GM19463 (cell line): ENCODE results near the gene MFAP1.
"Not testable (repeated sequence)": the region's sequence is repeated elsewhere in the genome, so short reads cannot be mapped to it uniquely, and the experiment has no call there.

Source experiments
- ATAC-seq: cut with Tn5 transposase; IDR thresholded peaks from one replicate; pipeline ENCODE4 v1.9.1; 2021; ENCODE audit warnings: mild to moderate bottlenecking, moderate library complexity; ENCODE audit not compliant: unreplicated experiment

Gene MFAP1

DNA sequence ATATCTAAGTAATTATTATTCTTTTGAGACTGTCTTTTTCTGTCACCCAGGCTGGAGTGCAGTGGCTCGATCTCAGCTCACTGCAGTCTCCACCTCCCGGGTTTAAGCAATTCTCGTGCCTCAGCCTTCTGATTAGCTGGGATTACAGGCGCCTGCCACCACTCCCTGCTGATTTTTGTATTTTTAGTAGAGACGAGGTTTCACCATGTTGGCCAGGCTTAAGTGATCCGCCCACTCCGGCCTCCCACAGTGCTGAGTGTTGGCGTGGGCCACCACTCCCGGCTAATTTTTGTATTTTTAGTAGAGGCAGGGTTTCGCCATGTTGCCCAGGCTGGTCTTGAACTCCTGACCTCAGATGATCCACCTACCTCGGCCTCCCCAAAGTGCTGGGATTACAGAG lies 815 bp upstream of the MFAP1 start:
- not testable (repeated sequence) for ATAC-seq

DNA sequence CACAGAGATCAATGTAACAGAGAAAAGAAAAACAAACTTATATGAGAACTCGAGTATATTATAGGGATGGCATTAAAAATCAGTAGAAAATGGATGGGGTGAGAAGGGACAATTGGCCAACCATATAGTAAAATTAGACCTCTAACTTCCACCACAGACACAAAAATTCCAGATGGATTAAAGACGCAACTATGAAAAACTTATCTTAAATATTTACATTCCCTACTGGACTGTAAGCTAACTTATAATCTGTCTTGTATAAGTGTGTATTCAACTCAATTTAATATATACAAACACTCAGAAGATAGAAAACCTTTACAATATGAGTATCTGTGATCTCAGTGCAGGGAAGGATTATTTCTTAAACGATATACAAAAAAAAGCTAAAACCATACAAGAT lies 3.0 kb downstream of the MFAP1 start:
- ATAC-seq: no peak

DNA sequence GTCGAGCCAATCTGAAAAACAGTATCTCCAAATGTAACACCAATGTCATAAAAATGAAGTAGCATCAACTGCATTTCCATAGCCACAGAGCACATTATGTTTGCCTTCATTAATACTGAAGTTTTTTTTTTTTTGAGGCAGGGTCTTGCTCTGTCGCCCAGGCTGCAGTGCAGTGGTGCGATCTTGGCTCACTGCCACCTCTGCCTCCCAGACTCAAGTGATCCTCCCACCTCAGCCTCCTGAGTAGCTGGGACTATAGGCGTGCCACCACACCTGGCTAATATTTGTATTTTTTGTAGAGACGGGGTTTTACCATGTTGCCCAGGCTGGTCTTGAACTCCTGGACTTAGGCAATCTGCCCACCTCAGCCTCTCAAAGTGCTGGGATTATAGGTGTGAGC lies 9.4 kb downstream of the MFAP1 start:
- not testable (repeated sequence) for ATAC-seq

DNA sequence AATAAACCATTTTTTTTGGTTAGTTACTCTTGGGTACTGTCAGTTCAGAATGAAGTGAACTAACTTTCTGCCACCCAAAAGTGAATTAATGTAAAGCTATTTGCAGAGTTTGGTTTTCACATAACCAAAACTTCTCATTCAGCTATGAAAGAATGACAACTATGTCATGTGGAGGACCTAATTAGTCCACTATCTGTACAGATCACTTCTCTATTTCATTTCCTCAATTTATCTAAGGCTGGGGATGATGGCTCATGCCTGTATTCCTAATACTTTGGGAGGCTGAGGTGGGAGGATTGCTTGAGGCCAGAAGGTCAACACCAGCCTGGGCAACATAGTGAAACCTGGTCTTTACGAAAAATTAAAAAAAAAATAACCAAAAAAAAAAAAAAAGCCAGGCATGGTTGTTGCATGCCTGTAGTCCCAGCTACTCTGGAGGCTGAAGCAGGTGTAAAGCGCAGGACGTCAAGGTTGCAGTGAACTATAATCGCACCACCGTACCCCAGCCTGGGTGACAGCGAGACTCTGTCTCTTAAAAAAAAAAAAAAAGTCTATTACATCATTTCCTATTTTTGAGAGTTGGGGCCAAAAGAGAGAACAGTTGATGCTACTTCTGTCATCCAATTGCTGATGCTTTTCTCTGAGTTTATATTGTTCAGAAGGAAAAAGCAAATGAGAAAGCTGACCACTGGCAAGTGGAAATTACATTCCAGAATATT lies 15.4 kb downstream of the MFAP1 start:
- ATAC-seq: peak; percentile 67

DNA sequence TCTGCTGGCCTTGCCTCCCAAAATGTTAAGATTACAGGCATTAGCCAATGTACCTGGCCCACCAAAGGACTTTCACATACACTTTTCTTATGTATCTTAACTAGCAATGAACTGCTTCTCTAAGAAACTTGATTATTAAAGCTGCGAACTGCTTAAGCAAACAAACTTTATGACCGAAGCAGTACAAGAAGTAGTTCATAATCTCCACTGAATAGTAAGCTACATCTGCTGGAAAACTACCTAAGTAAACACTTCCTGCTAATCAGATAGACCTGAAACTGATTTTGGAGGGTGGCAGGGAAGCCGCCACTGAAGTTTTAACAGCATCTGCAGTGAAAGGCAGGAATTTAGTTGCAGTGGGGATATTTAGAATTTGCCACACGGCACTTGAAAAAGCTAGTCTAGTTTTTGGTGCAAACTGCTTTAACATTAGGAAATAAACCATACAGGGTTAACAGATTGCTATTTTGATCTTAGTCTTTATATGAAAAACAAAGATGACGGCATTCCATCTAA lies 16.0 kb downstream of the MFAP1 start:
- no peak for ATAC-seq

DNA sequence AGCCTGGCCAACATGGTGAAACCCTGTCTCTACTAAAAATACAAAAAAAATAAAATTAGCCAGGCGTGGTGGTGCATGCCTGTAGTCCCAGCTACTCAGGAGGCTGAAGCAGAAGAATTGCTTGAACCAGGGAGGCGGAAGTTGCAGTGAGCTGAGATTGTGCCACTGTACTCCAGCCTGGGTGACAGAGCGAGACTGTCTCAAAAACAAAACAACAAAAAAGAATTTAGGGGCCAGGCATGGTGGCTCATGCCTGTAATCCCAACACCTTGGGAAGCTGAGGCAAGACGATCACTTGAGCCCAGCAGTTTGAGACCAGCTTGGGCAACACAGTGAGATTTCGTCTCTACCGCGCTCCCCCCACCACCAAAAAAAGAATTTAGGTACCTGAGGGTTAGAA lies 21.8 kb downstream of the MFAP1 start:
- ATAC-seq: not testable (repeated sequence)

DNA sequence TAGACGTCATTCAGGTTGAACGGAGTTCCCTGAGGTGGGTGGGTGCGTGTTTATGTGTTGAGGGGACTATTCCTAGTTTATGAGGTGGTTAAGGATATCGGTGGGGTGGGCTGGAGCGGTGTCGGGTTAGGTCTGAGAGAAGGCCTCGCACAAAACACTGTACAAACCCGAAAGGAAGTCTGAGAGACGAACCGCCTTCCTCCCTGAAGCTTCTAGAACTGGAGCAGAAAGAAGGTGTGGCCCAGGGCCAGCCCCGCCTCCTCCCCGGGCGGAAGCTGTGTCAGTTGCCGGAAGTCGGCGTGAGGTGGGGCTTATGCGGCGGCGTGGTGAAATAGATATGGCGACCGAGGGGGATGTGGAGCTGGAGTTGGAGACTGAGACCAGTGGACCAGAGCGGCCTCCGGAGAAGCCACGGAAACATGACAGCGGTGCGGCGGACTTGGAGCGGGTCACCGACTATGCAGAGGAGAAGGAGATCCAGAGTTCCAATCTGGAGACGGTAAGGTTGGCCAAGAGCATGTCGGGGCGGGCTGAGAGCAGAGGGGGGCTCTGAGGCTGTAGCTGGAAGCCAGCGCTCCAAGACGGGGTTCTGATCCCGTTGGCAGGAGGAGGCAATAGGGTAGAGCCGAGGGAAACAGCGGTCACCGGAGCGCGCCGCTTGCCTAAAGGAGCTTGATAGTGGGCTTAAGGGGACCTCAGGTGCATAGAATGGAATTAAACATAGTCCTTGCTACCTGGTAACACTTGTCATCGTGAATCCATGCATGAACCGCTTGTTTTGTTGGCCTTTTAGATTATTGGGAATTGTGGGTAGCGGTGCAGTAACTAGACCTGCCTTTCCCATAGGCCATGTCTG lies 24.0 kb downstream of the MFAP1 start, which contains the start of gene HYPK:
Gene HYPK (plus strand): TSS at position 314 of the 856 bp plus-strand sequence. CDS start 24 bp downstream, at position 338.
- peak; percentile 85 for ATAC-seq

DNA sequence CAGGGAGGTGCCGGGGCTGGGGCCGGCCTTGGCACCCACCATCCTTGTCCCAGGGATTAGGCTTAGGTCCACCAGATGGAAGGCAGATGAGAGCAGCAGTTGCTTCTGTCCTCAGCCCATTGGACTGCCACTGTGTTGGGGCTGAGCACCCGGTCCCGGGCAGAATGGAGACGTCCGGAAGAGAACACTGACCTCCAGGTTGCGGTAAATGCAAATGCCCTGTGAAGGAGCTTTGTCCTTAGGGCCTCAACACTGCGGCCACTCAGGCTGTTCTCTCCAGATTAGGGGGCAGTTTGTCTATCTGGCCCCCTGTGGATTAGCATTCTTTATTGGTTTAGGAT lies 24.6 kb downstream of the MFAP1 start, which contains the start of gene SERINC4:
Gene SERINC4 (minus strand): TSS at position 276 of the 341 bp plus-strand sequence. CDS start 234 bp downstream, at position 42.
- ATAC-seq: no peak

DNA sequence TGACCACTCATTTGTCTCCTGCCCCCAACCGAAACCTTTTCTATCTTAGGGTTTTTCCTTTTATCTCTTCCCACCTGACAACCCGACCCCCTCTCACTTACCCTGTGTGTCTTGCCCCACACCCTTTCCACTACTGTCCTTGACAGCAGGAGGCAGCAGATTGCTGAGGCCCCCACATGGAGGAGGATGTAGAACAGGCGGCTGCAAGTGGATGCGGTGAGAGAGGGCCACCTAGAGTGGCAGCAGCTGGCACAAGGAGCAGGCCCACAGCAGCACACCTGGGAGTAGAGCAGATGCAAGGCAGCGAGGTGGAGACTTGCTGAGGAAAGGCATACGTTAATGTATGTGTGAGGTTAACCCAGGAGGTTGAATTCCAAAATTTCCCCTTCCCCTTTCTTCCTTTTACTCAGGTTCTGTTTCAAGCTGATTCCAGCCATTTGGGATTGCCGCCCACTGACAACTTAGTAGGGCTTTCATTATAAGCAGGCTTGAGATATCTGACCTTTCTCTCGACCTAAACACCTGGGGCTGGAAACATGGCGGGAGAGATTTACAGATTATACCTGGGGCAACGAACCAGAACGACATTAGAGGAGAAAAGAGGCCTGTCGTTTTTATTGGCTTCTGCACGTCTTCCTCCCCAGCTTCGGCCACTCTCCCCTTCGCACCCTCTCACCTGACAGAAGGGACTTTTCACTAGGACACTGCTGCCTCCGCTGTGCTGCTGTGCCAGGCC lies 25.1 kb downstream of the MFAP1 start:
- ATAC-seq: peak; percentile 46

DNA sequence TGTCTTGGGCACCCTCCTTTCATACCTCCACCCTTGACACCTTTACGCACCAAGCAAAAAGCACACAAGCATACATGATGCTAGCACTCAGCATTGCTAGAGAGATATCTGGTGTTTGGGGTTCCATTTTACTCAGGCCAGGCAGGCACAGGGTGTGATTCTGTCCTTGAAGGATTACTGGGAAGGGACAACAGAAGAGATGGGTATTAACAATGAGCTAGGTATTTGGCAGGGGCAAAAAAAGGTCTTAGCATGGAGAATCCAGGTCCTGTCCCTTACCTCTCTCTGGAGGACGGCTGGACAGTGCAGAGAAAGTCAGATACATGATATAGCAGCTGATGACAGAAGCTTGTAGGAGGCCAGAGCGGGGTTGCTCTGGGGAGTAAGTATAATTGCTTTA lies 27.9 kb downstream of the MFAP1 start:
- ATAC-seq: no peak

DNA sequence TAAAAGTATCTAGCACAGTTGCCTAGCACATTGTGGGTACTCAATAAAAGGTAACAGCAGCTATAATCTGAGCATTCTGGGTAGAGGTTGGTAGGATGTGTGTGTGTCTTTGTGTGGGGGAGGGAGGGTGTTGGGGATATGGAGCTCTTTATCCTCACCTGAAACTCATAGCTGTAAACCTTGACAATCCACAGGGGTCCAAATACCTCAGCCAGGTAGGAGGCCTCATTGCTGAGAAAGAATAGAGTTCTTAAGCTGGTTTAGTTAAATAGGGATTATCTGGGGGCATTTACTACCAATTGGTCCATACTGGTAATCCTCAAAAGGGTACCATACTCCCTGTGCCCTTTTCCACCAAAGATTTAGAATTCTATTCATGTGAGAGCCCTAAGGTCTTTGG lies 28.5 kb downstream of the MFAP1 start:
- ATAC-seq: no peak

DNA sequence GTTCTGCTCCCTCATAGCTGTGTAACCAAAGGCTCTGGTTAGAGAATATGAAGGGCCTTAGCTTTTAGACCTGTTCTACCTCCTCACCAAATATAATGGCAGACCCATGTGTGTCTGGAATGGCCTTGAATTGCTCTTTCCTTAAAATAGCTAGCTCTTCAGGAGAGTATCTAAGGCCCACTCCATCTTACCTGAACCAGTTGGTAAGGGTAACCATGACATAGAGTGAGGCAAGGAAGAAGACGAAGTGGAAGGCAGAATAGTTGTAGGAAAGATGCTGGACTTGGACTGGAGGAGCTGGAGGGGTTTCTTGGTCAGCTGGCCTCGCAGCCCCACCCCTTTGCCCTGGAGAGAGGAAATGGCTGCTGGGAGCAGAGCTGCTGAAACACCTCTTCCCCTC lies 29.3 kb downstream of the MFAP1 start:
- no peak for ATAC-seq

DNA sequence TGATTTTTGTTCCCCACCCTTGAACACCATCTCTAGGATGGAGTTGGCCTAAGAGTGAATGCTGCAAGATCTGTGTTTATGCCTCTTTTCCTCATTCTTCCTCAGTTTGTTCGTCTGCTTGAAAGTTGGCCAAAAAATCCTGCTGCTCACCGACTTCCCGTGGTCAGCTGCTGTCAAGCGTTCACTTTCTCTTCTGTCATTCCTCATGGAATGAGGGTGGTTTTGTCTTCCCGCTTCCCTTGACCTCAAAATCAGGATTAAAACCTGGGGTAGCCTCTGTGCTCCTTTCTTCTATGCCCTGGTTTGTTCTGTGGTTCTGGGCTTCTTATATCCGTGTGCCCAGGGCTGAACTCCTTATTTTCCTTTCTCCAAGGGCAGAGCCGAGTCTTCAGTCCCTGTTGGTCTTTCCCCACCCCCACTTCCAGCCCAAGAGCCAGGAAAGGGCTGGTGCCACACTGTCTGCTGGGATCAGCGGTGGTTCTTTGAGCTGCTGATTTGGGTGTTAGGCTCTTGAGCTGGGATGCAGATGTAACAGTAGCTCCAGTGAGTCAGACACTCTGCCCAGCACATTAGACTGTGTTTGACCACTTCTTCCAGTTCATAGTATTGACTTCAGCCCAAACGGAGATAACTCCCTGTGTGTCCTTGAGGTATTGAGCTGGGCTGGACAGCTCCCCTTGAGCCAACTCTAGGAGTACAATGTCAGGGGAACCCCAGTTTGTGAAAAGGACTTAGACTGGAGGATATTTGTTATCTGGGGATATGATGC lies 30.0 kb downstream of the MFAP1 start:
- ATAC-seq: no peak

DNA sequence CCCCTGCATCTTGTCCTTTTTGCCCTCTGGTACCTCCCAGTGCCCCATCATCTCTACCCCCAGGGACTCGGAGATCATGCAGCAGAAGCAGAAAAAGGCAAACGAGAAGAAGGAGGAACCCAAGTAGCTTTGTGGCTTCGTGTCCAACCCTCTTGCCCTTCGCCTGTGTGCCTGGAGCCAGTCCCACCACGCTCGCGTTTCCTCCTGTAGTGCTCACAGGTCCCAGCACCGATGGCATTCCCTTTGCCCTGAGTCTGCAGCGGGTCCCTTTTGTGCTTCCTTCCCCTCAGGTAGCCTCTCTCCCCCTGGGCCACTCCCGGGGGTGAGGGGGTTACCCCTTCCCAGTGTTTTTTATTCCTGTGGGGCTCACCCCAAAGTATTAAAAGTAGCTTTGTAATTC lies 30.8 kb downstream of the MFAP1 start:
- no peak for ATAC-seq

DNA sequence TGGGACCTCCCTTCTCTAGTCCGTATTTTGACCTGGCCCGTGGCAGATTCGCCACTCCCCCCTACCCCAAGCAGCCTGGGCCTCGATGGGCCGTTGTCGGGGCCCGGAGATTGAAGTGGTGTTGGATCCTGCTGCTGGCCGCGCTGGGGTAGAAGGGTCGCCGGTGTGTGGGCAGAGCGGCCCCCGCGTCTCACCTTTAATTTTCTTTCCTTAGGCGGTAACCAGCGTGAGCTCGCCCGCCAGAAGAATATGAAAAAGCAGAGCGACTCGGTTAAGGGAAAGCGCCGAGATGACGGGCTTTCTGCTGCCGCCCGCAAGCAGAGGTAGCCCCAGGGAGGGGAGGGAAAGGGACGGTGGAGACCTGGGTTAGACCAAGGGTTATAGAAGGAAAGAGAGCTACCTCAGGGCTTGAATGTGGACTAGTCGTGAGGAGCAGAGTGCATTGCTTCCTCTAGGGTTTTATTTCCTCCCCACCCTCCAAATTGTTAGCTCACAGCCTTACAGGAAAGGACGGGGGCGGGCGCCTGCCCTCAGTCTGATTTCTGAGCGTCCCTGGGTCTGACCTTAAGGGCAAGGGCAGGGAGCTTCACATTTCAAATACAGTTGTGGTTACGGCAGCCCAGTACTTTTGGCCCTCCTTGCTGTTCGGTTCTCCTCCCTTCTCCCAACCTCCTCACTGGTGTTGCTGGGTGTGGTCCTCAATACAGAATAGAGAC lies 31.6 kb downstream of the MFAP1 start:
- ATAC-seq: no peak

DNA sequence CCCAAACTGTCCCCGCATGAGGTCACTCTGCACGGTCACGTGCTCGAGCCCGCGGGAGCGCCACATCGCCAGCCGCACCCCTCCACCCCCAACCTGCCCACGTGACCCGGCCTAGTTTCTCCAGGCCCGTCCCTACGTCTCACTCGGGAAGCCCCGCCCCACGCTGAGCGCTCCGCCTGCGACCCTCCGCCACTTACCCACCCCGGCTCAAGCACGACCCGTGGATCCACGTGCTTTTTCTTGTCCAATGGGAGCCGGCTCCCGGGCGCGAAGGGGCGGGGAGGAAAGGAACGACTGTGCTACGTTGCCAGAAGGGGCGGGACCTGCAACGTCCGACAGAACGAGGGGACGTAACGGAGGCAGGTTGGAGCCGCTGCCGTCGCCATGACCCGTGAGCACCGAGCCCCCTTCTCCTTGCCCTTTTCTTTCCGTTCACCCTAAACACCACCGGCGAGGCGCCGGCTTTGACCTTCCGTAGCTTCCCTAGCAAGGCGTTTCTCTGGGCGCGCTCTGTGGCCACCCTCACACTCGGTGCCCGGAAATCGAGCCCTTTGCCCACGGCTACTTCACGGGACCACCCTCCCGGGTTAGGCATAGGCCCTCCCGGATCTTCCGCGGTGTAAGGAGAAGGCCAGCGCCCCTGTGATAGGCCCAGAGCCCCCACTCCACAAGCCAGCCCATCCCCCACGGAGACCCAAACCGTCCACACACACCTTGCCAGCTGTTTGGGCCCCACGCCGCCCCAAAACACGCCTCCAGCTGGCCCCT lies 32.3 kb downstream of the MFAP1 start, which contains the start of gene SERF2:
Gene SERF2 (plus strand): TSS at position 328 of the 768 bp plus-strand sequence. CDS start 57 bp downstream, at position 385.
- peak; percentile 86 for ATAC-seq

DNA sequence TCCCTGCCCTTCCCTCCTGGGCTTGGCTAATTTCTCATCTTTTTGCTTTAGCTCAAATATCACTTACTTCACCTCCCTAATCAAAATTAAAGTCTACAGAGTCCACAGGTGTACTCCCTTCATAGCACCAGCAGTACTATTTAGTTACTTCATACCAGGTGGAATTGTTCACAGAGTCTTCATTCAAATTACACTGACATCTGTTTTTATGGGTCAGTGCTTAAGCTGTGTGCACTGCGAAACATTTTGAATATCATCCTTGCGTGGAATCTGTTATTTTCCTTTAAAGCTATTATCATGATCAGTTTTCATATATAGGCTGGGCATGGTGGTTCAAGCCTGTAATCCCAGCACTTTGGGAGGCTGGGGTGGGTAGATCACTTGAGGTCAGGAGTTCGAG lies 35.1 kb downstream of the MFAP1 start:
- ATAC-seq: no peak

DNA sequence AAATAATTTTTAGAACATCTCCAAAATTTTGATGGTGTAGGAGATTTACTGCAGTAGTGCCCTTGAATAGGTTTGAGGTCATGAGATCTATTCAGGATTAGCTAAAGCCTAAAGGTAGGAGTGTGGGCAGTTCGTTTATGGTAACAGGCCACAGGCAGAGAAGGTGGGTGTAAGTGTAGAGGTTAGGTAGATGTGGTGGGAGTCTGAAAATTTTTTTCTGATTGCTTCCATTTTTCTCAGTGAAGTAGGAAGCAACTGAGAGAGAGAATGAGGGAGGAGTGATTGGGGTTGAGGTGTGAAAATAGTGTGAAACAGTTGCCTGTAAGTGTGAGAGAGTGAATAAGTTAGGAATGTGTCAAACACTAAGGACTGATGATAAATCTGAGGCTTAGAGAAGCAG lies 45.5 kb downstream of the MFAP1 start:
- no peak for ATAC-seq
